NT2/D1 (cell line): ENCODE results near the gene AURKAIP1.

Experiments used
- DNase-seq: peaks from one replicate; pipeline ENCODE4 v3.0.0-alpha.2; 2011; ENCODE audit warnings: low read depth, low spot score
- H3K27me3 ChIP-seq: 2 replicates; pipeline ENCODE4 v1.6.0; 2011; ENCODE audit warnings: mild to moderate bottlenecking; ENCODE audit not compliant: insufficient read length, insufficient read depth
- H3K36me3 ChIP-seq: 2 replicates; pipeline ENCODE4 v1.6.1; 2011; ENCODE audit warnings: mild to moderate bottlenecking, low read length, mixed read lengths; ENCODE audit not compliant: insufficient read depth, insufficient read length
- H3K4me1 ChIP-seq: 2 replicates; pipeline ENCODE4 v1.5.1; 2011; ENCODE audit not compliant: insufficient read depth, insufficient read length
- H3K4me3 ChIP-seq: 2 replicates; pipeline ENCODE4 v1.5.1; 2011; ENCODE audit warnings: low read depth; ENCODE audit not compliant: insufficient read length
- H3K9ac ChIP-seq: 2 replicates; pipeline ENCODE4 v1.6.0; 2011; ENCODE audit warnings: low read depth; ENCODE audit not compliant: insufficient read length
- H3K9me3 ChIP-seq: 2 replicates; pipeline ENCODE4 v1.5.1; 2011; ENCODE audit warnings: mild to moderate bottlenecking, low read length; ENCODE audit not compliant: insufficient read depth
- SUZ12 ChIP-seq: IDR thresholded peaks from 2 replicates; pipeline ENCODE4 v1.6.1; 2011; ENCODE audit not compliant: insufficient read length, insufficient read depth; ENCODE audit errors: extremely low read depth
- YY1 ChIP-seq: IDR thresholded peaks from 2 replicates; pipeline ENCODE4 v1.6.1; 2011; ENCODE audit not compliant: insufficient read length, insufficient read depth
- ZNF274 ChIP-seq: IDR thresholded peaks from 2 replicates; pipeline ENCODE4 v1.6.1; 2011; ENCODE audit warnings: mild to moderate bottlenecking, low read depth, low read length

AURKAIP1 gene

DNA sequence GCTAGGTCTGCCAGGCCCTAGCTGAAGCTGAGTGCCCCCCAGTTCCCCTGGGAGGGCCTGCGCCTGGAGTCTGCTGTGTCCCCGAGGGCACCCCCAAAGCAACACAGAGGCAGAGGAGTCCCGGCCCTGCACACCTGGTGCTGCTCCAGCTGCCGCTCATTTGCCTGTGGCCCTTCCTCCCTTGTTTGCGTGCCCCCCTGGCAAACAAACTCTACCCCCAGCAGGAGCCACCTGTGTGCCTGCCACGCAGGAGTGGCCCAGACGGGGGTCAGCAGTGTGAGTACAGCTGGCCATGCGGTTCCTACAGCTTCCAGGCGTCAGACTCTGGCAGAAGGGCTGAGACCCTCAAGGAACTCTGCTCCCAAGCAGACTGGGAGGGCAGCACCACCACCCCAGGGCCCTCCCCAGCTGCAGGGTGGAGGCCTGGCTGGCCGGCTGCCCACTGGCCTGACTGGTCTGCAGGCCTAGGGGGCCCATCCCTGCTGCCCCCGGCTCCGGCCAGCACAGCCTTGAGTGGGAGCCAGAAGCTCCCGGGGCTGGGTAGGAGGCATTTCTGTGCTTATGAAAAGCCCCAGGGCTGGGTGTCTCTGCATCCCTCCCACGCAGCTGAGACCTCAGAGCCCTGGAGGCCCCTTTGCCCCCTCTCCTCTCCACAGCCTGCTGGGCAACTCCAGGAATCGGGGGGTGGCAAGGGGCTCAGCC, 44.5 kb downstream of the AURKAIP1 start:
- Histone ChIP-seq H3K9ac (no peak overlapping the region), H3K27me3 (no peaks in the 10 kb centered on the region), H3K4me3 (no peak overlapping the region), H3K9me3 (no peaks in the 10 kb centered on the region), H3K4me1 (peaks cover 6% of the 10 kb centered on the region), H3K36me3 (peaks cover 21% of the 10 kb centered on the region)
- no peak for DNase-seq
- TF ChIP-seq SUZ12: no peak
- TF ChIP-seq YY1: no peak
- TF ChIP-seq ZNF274: no peak

GRCh38 chr1:1329304-1330210, 45.5 kb downstream of the AURKAIP1 start:
- no peaks in the 10 kb centered on the region for H3K27me3 ChIP-seq
- no peak overlapping the region for H3K4me3 ChIP-seq
- peaks cover 15% of the 10 kb centered on the region for H3K36me3 ChIP-seq
- peaks cover 7% of the 10 kb centered on the region for H3K4me1 ChIP-seq
- H3K9me3 ChIP-seq: no peaks in the 10 kb centered on the region
- DNase-seq: no peak
- no peak for TF ChIP-seq YY1
- no peak for TF ChIP-seq SUZ12
- TF ChIP-seq ZNF274: no peak
- no peak overlapping the region for H3K9ac ChIP-seq

- peaks cover 11% of the 10 kb centered on the region for H3K36me3 ChIP-seq
- no peaks in the 10 kb centered on the region for H3K9me3 ChIP-seq
- no peak overlapping the region for H3K4me3 ChIP-seq
- no peak overlapping the region for H3K9ac ChIP-seq
- no peaks in the 10 kb centered on the region for H3K27me3 ChIP-seq
- DNase-seq: no peak
- H3K4me1 ChIP-seq: peaks cover 7% of the 10 kb centered on the region
- TF ChIP-seq ZNF274 (no peak), YY1 (no peak), SUZ12 (no peak)
These were observed 46.8 kb downstream of the AURKAIP1 start for GRCh38 chr1:1328254-1328653.

- no peak for DNase-seq
- Histone ChIP-seq H3K9me3 (no peaks in the 10 kb centered on the region), H3K9ac (no peak overlapping the region), H3K27me3 (no peaks in the 10 kb centered on the region), H3K4me3 (no peak overlapping the region), H3K36me3 (peaks cover 17% of the 10 kb centered on the region), H3K4me1 (peaks cover 7% of the 10 kb centered on the region)
- TF ChIP-seq ZNF274 (no peak), YY1 (no peak), SUZ12 (no peak)
These were observed 47.7 kb downstream of the AURKAIP1 start for GRCh38 chr1:1327291-1327690.

DNA sequence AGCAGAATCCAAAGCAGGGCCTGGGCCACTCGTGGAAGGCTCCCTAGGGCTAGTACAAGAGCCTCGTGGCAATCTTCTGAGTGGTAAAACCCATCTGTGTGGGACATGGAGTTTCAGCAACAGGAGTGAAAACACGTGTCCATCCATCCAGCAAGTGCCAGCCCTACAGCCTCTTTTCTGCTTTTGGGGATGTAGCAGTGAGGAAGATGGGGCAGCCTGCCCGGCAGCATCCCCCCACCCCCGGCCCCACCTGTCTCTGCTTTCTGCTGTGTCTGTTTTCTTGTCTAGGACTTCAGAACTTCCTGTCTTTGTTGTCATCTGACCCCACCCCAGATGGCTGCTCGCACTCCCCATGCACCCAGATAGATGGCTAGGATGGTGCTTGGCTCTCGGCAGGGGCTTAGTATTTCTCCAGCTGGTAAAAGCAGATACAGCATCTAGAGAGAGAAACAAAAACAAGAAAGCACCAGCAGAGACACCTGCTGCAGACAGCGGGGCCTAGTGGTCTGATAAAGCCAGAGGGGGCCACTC, 48.9 kb downstream of the AURKAIP1 start:
- H3K27me3 ChIP-seq: no peaks in the 10 kb centered on the region
- DNase-seq: no peak
- no peak overlapping the region for H3K9ac ChIP-seq
- no peak overlapping the region for H3K4me3 ChIP-seq
- no peaks in the 10 kb centered on the region for H3K9me3 ChIP-seq
- TF ChIP-seq ZNF274: no peak
- TF ChIP-seq SUZ12: no peak
- TF ChIP-seq YY1: no peak
- peaks cover 12% of the 10 kb centered on the region for H3K4me1 ChIP-seq
- peaks cover 27% of the 10 kb centered on the region for H3K36me3 ChIP-seq

GRCh38 chr1:1325288-1326074, 49.5 kb downstream of the AURKAIP1 start:
- H3K27me3 ChIP-seq: no peaks in the 10 kb centered on the region
- H3K9ac ChIP-seq: peak overlapping the region; percentile 85
- no peaks in the 10 kb centered on the region for H3K9me3 ChIP-seq
- H3K36me3 ChIP-seq: peaks cover 34% of the 10 kb centered on the region
- H3K4me3 ChIP-seq: peak overlapping the region; percentile 64
- peaks cover 13% of the 10 kb centered on the region for H3K4me1 ChIP-seq
- DNase-seq: no peak
- TF ChIP-seq SUZ12 (no peak), ZNF274 (no peak), YY1 (no peak)
